HL-60 (cell line): Measurements from ENCODE around the gene SLC25A1.

Source experiments
- GABPA ChIP-seq: IDR thresholded peaks from 2 replicates; pipeline ENCODE4 v1.6.1; 2012; ENCODE audit warnings: low read depth
- POLR2AphosphoS5 ChIP-seq: IDR thresholded peaks from 2 replicates; pipeline ENCODE4 v1.6.1; 2012; ENCODE audit warnings: low read depth
- TF ChIP-seq, protein P1 (sequence below): IDR thresholded peaks from one replicate; pipeline ENCODE4 v1.5.1; 2011; ENCODE audit warnings: low read length, control low read depth, inconsistent platforms; ENCODE audit not compliant: insufficient read depth
- TF ChIP-seq, protein P2 (sequence below): IDR thresholded peaks from 2 replicates; pipeline ENCODE4 v1.6.1; 2012; ENCODE audit warnings: low read depth; ENCODE audit not compliant: insufficient replicate concordance

DNA sequence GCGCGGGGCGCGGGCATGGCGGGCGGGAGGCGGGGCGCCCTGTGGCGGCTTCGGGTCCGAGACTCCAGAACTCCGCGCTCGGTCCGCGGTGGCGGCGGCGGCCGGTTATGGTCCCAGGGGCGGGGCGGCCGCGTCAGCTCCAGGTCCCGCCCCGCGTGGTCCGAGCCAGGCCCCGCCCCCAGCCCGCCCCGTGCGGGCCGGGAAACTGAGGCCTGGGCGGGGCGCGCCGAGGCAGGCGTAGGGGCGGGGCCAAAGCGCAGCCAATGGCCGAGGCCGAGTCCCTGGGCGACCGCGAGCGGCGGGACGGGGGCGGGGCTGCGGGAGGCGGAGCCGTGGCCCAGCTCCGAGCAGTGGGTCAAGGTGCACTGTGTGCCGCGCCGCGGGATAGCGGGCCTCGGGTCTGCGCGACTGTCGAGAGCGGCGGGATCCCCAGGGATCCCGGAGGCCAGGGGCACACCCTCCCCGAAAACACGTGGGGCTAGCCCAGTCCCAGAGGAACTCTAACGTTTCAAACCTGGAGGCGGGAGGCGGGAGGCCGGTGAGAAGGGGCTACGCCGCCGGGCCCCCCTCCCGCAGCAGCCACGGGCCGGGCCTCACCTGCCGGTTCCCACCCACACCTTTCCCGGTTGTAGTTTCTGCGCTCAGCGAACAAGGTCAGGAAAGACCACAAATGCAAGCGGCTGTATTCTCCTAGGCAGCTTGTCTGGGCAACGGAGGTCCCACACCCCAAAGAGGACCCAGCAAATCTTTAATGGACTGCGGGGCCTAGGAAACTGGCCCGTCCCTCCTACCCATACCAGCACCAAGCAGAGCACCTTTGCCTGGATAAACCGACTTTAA, at the start of gene SLC25A1:
- peak; percentile 25; the same call in 1 of the 2 replicates for TF ChIP-seq POLR2AphosphoS5
- TF ChIP-seq, protein P1, sequence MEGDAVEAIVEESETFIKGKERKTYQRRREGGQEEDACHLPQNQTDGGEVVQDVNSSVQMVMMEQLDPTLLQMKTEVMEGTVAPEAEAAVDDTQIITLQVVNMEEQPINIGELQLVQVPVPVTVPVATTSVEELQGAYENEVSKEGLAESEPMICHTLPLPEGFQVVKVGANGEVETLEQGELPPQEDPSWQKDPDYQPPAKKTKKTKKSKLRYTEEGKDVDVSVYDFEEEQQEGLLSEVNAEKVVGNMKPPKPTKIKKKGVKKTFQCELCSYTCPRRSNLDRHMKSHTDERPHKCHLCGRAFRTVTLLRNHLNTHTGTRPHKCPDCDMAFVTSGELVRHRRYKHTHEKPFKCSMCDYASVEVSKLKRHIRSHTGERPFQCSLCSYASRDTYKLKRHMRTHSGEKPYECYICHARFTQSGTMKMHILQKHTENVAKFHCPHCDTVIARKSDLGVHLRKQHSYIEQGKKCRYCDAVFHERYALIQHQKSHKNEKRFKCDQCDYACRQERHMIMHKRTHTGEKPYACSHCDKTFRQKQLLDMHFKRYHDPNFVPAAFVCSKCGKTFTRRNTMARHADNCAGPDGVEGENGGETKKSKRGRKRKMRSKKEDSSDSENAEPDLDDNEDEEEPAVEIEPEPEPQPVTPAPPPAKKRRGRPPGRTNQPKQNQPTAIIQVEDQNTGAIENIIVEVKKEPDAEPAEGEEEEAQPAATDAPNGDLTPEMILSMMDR: no peak
- no peak for TF ChIP-seq GABPA
- TF ChIP-seq, protein P2, sequence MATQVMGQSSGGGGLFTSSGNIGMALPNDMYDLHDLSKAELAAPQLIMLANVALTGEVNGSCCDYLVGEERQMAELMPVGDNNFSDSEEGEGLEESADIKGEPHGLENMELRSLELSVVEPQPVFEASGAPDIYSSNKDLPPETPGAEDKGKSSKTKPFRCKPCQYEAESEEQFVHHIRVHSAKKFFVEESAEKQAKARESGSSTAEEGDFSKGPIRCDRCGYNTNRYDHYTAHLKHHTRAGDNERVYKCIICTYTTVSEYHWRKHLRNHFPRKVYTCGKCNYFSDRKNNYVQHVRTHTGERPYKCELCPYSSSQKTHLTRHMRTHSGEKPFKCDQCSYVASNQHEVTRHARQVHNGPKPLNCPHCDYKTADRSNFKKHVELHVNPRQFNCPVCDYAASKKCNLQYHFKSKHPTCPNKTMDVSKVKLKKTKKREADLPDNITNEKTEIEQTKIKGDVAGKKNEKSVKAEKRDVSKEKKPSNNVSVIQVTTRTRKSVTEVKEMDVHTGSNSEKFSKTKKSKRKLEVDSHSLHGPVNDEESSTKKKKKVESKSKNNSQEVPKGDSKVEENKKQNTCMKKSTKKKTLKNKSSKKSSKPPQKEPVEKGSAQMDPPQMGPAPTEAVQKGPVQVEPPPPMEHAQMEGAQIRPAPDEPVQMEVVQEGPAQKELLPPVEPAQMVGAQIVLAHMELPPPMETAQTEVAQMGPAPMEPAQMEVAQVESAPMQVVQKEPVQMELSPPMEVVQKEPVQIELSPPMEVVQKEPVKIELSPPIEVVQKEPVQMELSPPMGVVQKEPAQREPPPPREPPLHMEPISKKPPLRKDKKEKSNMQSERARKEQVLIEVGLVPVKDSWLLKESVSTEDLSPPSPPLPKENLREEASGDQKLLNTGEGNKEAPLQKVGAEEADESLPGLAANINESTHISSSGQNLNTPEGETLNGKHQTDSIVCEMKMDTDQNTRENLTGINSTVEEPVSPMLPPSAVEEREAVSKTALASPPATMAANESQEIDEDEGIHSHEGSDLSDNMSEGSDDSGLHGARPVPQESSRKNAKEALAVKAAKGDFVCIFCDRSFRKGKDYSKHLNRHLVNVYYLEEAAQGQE: no peak
